ENCODE measurements around the gene WDR82. TPM values are rescaled to one million over a fixed set of nuclear protein-coding genes. Genes with fewer than 3 reads are reported as not detected.

The WDR82 gene
- total RNA-seq, 1 donor from 2014 or later: 49.2 TPM

DNA sequence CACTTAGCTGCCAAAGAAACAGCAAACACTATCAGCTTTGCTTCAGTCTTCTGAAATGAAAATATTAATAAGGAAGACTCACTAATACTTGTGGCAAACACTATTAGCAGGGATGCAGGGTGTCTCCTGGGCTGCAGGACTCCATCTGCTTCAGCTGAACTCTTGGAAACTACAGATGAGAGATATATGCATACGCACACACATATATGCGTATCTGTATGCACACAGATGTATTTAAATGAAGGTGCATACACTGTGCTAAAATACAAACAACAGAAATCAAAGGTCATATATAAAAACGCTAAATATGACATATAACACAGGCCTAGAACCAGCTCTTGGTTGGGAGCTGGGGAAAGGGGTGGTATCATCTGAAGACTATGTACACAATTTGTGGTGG is 22.3 kb downstream of the WDR82 start:
- Histone ChIP-seq H3K4me3 (no peak overlapping the region), H3K9ac (no peak overlapping the region), H3K4me2 (no peak overlapping the region), H4K20me1 (ENCODE audit: low read depth) (peaks cover 9% of the 10 kb centered on the region), H3K4me1 (no peaks in the 10 kb centered on the region), H3K79me2 (ENCODE audit: low read depth) (no peaks in the 10 kb centered on the region), H3F3A (ENCODE audit: low read depth) (no peaks in the 10 kb centered on the region), H2AFZ (replicated peaks) (no peak overlapping the region), H3K9me3 (ENCODE audit: low read depth) (no peaks in the 10 kb centered on the region), H3K36me3 (peaks cover 3% of the 10 kb centered on the region), H3K27ac (no peak overlapping the region), H3K27me3 (no peaks in the 10 kb centered on the region)
- DNase-seq (ENCODE audit: low spot score): no peak
- H3K4me3 Mint-ChIP-seq: no peak overlapping the region
- H3K9me3 Mint-ChIP-seq: no peaks in the 10 kb centered on the region
- H3K36me3 Mint-ChIP-seq: peaks cover 46% of the 10 kb centered on the region
- peaks cover 2% of the 10 kb centered on the region for H3K27me3 Mint-ChIP-seq (ENCODE audit: insufficient read depth, low read depth)
- TF ChIP-seq, protein P1, sequence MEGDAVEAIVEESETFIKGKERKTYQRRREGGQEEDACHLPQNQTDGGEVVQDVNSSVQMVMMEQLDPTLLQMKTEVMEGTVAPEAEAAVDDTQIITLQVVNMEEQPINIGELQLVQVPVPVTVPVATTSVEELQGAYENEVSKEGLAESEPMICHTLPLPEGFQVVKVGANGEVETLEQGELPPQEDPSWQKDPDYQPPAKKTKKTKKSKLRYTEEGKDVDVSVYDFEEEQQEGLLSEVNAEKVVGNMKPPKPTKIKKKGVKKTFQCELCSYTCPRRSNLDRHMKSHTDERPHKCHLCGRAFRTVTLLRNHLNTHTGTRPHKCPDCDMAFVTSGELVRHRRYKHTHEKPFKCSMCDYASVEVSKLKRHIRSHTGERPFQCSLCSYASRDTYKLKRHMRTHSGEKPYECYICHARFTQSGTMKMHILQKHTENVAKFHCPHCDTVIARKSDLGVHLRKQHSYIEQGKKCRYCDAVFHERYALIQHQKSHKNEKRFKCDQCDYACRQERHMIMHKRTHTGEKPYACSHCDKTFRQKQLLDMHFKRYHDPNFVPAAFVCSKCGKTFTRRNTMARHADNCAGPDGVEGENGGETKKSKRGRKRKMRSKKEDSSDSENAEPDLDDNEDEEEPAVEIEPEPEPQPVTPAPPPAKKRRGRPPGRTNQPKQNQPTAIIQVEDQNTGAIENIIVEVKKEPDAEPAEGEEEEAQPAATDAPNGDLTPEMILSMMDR (IDR thresholded peaks at IDR 0.05): no peak
- TF ChIP-seq EZH2 (IDR thresholded peaks at IDR 0.05): no peak
- TF ChIP-seq EZH2phosphoT487 (IDR thresholded peaks at IDR 0.05): no peak
- no peak overlapping the region for H3K27ac Mint-ChIP-seq
- H3K4me1 Mint-ChIP-seq: no peaks in the 10 kb centered on the region

DNA sequence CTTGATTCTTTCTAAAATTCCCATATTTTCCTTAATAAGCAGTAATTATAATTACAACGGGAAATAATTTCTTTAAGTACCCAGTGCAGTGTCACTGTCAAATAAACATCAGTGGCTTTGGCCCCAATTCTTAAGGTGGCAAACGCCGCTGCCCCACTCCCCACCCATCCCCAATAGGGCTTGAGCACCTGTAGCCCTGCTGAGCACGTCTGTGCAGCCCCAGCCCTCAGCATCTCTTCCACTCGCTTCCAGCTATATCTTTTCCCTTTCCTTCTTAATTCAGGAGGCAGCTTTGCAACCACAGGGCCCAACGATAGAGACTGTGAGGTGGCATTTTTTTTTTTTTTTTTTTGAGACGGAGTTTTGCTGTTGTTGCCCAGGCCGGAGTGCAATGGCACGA is 23.8 kb downstream of the WDR82 start:
- Histone ChIP-seq H2AFZ (replicated peaks) (no peak overlapping the region), H3K4me1 (no peaks in the 10 kb centered on the region), H4K20me1 (ENCODE audit: low read depth) (peaks cover 11% of the 10 kb centered on the region), H3K36me3 (no peaks in the 10 kb centered on the region), H3K4me2 (no peak overlapping the region), H3K9me3 (ENCODE audit: low read depth) (no peaks in the 10 kb centered on the region), H3K27ac (no peak overlapping the region), H3K9ac (no peak overlapping the region), H3F3A (ENCODE audit: low read depth) (no peaks in the 10 kb centered on the region), H3K4me3 (no peak overlapping the region), H3K79me2 (ENCODE audit: low read depth) (no peaks in the 10 kb centered on the region), H3K27me3 (no peaks in the 10 kb centered on the region)
- Mint-ChIP-seq H3K27me3 (ENCODE audit: insufficient read depth, low read depth) (peaks cover 5% of the 10 kb centered on the region), H3K36me3 (peaks cover 46% of the 10 kb centered on the region), H3K4me1 (no peaks in the 10 kb centered on the region), H3K27ac (no peak overlapping the region), H3K4me3 (no peak overlapping the region), H3K9me3 (no peaks in the 10 kb centered on the region)
- no peak for DNase-seq (ENCODE audit: low spot score)
- TF ChIP-seq, protein P1 (IDR thresholded peaks at IDR 0.05): no peak
- TF ChIP-seq EZH2phosphoT487 (IDR thresholded peaks at IDR 0.05) (no peak), EZH2 (IDR thresholded peaks at IDR 0.05) (no peak)

DNA sequence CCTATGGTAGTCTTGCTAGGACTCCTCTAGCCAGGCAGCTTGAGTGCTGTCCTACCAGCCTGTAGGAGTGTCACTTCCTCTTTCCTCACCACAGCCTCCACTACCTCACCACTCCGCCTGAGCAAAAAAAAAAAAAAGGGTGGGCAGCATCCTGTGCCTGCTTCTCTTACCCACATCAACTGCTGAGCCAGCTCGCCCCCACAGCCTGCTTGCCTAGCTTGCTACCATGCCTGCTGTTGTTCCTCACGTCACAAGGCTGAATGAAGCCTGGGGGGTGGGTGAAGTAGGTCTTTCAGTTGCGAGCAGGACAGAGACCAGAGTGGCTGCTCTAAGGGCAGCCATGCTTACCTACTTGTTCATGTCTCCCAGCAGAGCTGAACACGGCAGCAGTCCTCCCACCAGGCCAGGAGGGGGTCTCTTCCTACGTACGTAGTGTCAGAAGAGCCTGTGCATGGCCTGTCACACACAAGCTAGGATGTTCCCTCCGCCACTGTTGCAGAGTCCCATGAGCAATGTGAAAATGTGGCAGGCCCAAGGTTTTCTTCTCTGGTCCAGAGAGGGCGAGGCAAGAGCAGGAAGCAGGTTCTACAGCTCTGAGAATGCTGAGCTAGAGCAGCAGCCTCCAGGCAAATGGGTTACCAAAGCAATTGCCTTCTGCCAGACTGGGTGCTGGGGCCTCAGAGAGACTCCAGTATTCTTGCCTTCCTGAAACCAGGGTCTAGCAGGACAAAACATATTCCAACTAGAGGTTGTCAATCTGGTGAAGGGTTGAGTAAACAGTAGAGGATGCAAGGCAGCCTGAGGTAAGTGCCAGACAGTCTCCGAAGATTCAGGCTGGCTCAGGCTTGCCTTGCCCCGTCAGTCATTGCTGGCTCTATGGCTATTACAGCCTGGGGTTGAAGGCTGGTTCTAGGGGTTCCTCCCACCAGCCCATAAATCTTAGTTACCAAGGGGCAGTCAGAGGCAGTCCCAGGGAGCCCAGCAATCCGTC is 24.8 kb downstream of the WDR82 start:
- H3K4me3 ChIP-seq: no peak overlapping the region
- H3K79me2 ChIP-seq (ENCODE audit: low read depth): no peaks in the 10 kb centered on the region
- H3K9me3 ChIP-seq (ENCODE audit: low read depth): no peaks in the 10 kb centered on the region
- no peak for TF ChIP-seq EZH2phosphoT487 (IDR thresholded peaks at IDR 0.05)
- TF ChIP-seq EZH2 (IDR thresholded peaks at IDR 0.05): no peak
- TF ChIP-seq, protein P1 (IDR thresholded peaks at IDR 0.05): no peak
- DNase-seq (ENCODE audit: low spot score): no peak
- no peak overlapping the region for H3K4me2 ChIP-seq
- no peak overlapping the region for H3K9ac ChIP-seq
- H3K27ac ChIP-seq: no peak overlapping the region
- peaks cover 5% of the 10 kb centered on the region for H3K27me3 Mint-ChIP-seq (ENCODE audit: insufficient read depth, low read depth)
- no peaks in the 10 kb centered on the region for H3K4me1 ChIP-seq
- no peaks in the 10 kb centered on the region for H3K9me3 Mint-ChIP-seq
- H3K36me3 ChIP-seq: no peaks in the 10 kb centered on the region
- peaks cover 43% of the 10 kb centered on the region for H3K36me3 Mint-ChIP-seq
- H3F3A ChIP-seq (ENCODE audit: low read depth): no peaks in the 10 kb centered on the region
- H3K27me3 ChIP-seq: no peaks in the 10 kb centered on the region
- no peaks in the 10 kb centered on the region for H3K4me1 Mint-ChIP-seq
- H2AFZ ChIP-seq (replicated peaks): no peak overlapping the region
- H3K27ac Mint-ChIP-seq: no peak overlapping the region
- peaks cover 11% of the 10 kb centered on the region for H4K20me1 ChIP-seq (ENCODE audit: low read depth)
- no peak overlapping the region for H3K4me3 Mint-ChIP-seq

Data from neural progenitor cell (in vitro differentiated cells).